Rectal smooth muscle tissue (tissue), 1 donor: ENCODE measurements around the gene SMIM15.
"Not testable (repeated sequence)": the region's sequence is repeated elsewhere in the genome, so short reads cannot be mapped to it uniquely, and the experiment has no call there.

ENCODE experiments used
- H3K27ac ChIP-seq: one replicate; pipeline ENCODE4 v1.7.0; 2013; ENCODE audit warnings: low read depth, low read length, inconsistent platforms
- H3K27me3 ChIP-seq: one replicate; pipeline ENCODE4 v1.7.0; 2013; ENCODE audit warnings: low read length; ENCODE audit not compliant: control insufficient read depth, insufficient read depth
- H3K36me3 ChIP-seq: one replicate; pipeline ENCODE4 v1.7.0; 2013; ENCODE audit warnings: low read length; ENCODE audit not compliant: control insufficient read depth, insufficient read depth
- H3K4me1 ChIP-seq: one replicate; pipeline ENCODE4 v1.7.0; 2013; ENCODE audit warnings: low read length; ENCODE audit not compliant: control insufficient read depth, insufficient read depth
- H3K4me3 ChIP-seq: one replicate; pipeline ENCODE4 v1.7.0; 2013; ENCODE audit warnings: low read length
- H3K9ac ChIP-seq: one replicate; pipeline ENCODE4 v1.7.0; 2013; ENCODE audit warnings: low read length

The SMIM15 gene

GRCh38 chr5:61162010-61162831 lies at the start of gene SMIM15:
SMIM15 (minus strand) TSS chr5:61162468; CDS start chr5:61160171, 2,297 bp downstream.
- Histone ChIP-seq H3K9ac (peak within 1 kb of the TSS; percentile 96), H3K4me1 (peaks cover 8% of the 10 kb centered on the region), H3K36me3 (peaks cover 9% of the 10 kb centered on the region)

DNA sequence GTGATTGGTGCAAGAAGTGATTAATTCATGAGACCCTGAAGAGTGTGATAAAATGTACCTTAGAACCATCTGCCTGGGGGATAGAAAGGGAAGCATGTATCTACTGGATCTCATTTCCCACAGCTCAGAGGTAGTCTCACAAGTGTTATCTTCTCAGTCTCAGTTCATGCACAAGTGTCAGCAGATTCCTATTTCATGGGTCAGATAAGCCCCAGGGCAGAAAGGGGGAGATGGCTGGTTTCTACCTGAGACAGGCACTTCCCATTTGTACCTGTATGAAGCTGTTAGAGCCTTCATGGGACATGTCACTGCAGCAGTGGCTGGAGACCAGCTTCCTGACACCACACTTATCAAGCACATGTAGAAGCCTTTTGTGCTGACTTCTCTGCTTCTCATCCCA lies 45.6 kb upstream of the SMIM15 start:
- H3K36me3 ChIP-seq, result no peaks in the 10 kb centered on the region
- no peaks in the 10 kb centered on the region for H3K4me1 ChIP-seq
- no peak overlapping the region for H3K9ac ChIP-seq
- H3K27me3 ChIP-seq, result no peaks in the 10 kb centered on the region
- H3K27ac ChIP-seq, result no peak overlapping the region
- H3K4me3 ChIP-seq, result no peak overlapping the region

More at GRCh38 chr5:61162010-61162831, at the start of gene SMIM15:
- H3K4me3 ChIP-seq, result peak within 1 kb of the TSS; percentile 96
- no peaks in the 10 kb centered on the region for H3K27me3 ChIP-seq
- peak within 1 kb of the TSS; percentile 92 for H3K27ac ChIP-seq

- Histone ChIP-seq H3K4me3 (no peak overlapping the region), H3K27ac (no peak overlapping the region), H3K4me1 (no peaks in the 10 kb centered on the region), H3K36me3 (no peaks in the 10 kb centered on the region), H3K27me3 (no peaks in the 10 kb centered on the region), H3K9ac (no peak overlapping the region)
Measured at GRCh38 chr5:61205013-61205412, 42.7 kb upstream of the SMIM15 start.

DNA sequence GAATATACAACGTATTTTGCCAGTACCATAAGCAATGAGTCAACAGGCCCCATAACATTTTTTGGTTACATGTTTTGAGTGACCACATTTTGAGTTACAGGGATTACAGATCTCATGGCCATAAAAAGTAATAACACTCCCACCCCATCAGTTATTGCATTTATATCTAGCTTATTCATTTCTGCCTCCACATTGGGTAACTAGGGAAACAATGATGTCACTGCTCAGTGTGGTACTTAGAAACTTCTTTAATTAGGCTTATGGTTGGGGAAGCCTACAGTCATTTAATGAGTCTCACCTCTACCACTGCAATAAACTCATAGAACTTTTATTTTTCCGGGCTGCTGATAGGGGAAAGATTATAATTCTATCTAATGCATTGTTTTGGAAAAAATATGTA lies 39.9 kb upstream of the SMIM15 start:
- no peaks in the 10 kb centered on the region for H3K4me1 ChIP-seq

DNA sequence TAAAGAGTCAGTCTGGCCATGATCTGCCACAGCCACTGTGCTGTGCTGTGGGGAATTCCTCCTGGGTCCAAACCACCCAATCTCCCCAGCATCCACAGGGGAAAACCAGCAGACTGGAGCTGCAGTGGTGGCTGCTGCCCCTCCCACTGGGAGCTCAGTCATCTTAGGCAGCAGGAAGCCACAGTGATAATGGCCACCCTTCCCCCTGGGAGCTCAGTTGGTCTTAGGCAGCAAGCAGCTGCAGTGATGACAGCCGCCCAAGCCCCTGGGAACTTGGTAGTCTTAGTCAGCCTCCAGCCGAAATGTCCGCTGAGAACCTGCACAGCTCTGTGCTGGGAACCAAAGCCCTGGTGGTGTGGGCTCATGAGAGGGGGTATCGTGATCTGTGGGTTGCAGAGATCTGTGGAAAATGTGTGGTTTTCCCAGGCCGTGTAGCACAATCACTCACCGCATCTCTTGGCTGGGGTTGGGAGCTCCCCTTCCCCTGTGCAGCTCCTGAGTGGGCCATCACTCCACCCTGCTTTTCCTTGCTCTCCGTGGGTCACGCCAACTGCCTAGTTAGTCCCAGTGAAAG lies 38.4 kb upstream of the SMIM15 start:
- H3K4me3 ChIP-seq, result no peak overlapping the region
- no peaks in the 10 kb centered on the region for H3K4me1 ChIP-seq
- H3K36me3 ChIP-seq, result no peaks in the 10 kb centered on the region

More for the DNA sequence above, 39.9 kb upstream of the SMIM15 start:
- Histone ChIP-seq H3K27ac (no peak overlapping the region), H3K36me3 (no peaks in the 10 kb centered on the region), H3K9ac (no peak overlapping the region), H3K27me3 (no peaks in the 10 kb centered on the region), H3K4me3 (no peak overlapping the region)

GRCh38 chr5:61198606-61199005 lies 36.3 kb upstream of the SMIM15 start:
- no peaks in the 10 kb centered on the region for H3K27me3 ChIP-seq
- H3K36me3 ChIP-seq, result no peaks in the 10 kb centered on the region
- no peak overlapping the region for H3K4me3 ChIP-seq
- no peaks in the 10 kb centered on the region for H3K4me1 ChIP-seq
- H3K27ac ChIP-seq, result no peak overlapping the region
- H3K9ac ChIP-seq, result no peak overlapping the region

More for the DNA sequence above, 38.4 kb upstream of the SMIM15 start:
- Histone ChIP-seq H3K27me3 (no peaks in the 10 kb centered on the region), H3K27ac (no peak overlapping the region), H3K9ac (no peak overlapping the region)

DNA sequence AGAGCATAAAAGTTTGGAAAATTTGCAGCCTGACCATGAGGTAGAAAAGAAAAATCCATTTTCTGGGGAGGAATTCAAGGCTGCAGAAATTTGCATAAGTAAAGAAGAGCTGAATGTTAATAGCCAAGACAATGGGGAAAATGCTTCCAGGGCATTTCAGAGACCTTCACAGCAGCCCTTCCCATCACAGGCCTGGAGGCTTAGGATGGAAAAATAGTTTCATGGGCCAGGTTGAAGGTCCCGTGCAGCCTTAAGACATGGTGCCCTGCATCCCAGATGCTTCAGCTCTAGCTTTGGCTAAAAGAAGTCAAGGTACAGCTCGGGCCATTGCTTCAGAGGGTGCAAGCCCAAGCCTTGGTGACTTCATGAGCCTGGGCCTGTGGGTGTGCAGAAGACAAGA lies 25.6 kb upstream of the SMIM15 start:
- not testable (repeated sequence) for H3K4me3 ChIP-seq, H3K27me3 ChIP-seq, H3K36me3 ChIP-seq, H3K9ac ChIP-seq, H3K4me1 ChIP-seq, H3K27ac ChIP-seq

DNA sequence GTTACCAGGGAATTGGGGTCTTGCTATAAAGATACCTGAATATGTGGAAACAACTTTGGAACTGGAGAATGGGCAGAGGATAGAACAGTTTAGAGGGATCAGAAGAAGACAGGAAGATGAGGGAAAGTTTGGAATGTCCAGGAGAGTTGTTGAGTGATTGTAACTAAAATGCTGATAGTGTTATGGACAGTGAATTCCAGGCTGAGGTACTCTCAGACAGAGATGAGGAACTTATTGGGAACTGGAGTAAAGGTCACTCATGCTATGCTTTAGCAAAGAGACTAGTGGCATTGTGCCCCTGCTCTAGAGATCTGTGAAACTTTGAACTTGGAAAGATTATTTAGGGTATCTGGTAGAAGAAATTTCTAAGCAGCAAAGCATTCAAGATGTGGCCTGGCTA lies 25.1 kb upstream of the SMIM15 start:
- not testable (repeated sequence) for H3K9ac ChIP-seq, H3K36me3 ChIP-seq, H3K27ac ChIP-seq, H3K27me3 ChIP-seq, H3K4me3 ChIP-seq, H3K4me1 ChIP-seq

DNA sequence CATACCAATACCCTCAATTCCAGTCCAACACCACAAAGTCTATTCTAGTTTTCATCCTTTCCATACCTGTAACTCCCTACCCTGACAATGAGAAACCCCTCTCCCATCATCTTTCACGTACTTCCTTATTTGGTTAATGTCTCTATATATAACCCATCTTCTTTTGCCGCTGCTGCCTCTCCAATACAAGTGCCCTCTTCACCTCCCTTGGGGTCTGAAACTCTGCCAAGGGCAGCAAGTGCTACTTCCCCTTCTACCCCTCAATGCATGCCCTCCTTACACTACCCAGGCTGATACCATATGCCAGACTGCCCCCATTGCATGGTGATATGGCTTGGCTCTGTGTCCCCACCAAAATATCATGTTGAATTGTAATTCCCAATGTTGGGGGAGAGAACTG lies 24.4 kb upstream of the SMIM15 start:
- no peaks in the 10 kb centered on the region for H3K36me3 ChIP-seq
- H3K4me1 ChIP-seq, result no peaks in the 10 kb centered on the region
- no peak overlapping the region for H3K9ac ChIP-seq
- no peak overlapping the region for H3K4me3 ChIP-seq
- H3K27ac ChIP-seq, result no peak overlapping the region
- no peaks in the 10 kb centered on the region for H3K27me3 ChIP-seq

- Histone ChIP-seq H3K4me1 (no peaks in the 10 kb centered on the region), H3K36me3 (no peaks in the 10 kb centered on the region), H3K4me3 (no peak overlapping the region), H3K27ac (no peak overlapping the region), H3K9ac (no peak overlapping the region), H3K27me3 (no peaks in the 10 kb centered on the region)
Measured at GRCh38 chr5:61184708-61185107, 22.4 kb upstream of the SMIM15 start.

- H3K4me1 ChIP-seq, result no peaks in the 10 kb centered on the region
- no peak overlapping the region for H3K27ac ChIP-seq
- H3K27me3 ChIP-seq, result no peaks in the 10 kb centered on the region
- H3K4me3 ChIP-seq, result no peak overlapping the region
- H3K36me3 ChIP-seq, result no peaks in the 10 kb centered on the region
- H3K9ac ChIP-seq, result no peak overlapping the region
Measured at GRCh38 chr5:61183538-61183937, 21.3 kb upstream of the SMIM15 start.

- H3K27ac ChIP-seq, result no peak overlapping the region
- no peaks in the 10 kb centered on the region for H3K4me1 ChIP-seq
- no peak overlapping the region for H3K4me3 ChIP-seq
- H3K27me3 ChIP-seq, result no peaks in the 10 kb centered on the region
- H3K36me3 ChIP-seq, result no peaks in the 10 kb centered on the region
- H3K9ac ChIP-seq, result no peak overlapping the region
Measured at GRCh38 chr5:61182449-61182848, 20.2 kb upstream of the SMIM15 start.

DNA sequence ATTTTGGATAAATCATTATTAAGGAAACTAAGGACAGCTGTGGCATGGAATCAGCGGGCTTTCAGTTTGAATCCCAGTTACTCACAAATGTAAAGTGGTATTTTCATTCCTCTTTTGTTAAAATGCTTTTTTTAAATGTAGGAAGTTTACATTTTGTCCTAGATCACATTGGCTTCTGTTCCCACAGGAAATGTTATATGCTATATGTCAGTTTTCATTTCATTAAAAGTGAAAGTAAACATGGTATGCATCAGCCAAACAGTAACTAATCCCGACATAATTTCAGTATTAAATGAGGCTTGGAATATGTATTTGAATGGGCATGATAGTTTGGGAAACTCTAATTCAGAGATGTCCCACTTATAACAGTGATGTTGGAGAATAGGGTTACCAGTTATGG lies 18.6 kb upstream of the SMIM15 start:
- no peaks in the 10 kb centered on the region for H3K27me3 ChIP-seq
- H3K4me1 ChIP-seq, result no peaks in the 10 kb centered on the region
- H3K4me3 ChIP-seq, result peak overlapping the region; percentile 29
- H3K9ac ChIP-seq, result no peak overlapping the region
- H3K36me3 ChIP-seq, result no peaks in the 10 kb centered on the region
- no peak overlapping the region for H3K27ac ChIP-seq
